Skeletal muscle tissue (tissue), 4 donors: Measurements from ENCODE around the gene JAG2. TPM values are rescaled to one million over a fixed set of nuclear protein-coding genes. Genes with fewer than 3 reads are reported as not detected.

Experiments used
- H3K27ac ChIP-seq: one replicate; pipeline ENCODE4 v1.7.0; 2013; ENCODE audit warnings: mild to moderate bottlenecking, low read depth, low read length, inconsistent platforms
- H3K27me3 ChIP-seq, 3 donors: one replicate each; pipeline ENCODE4 v1.7.0; 2013; ENCODE audit warnings: low read length in 3 of 3; ENCODE audit not compliant: control insufficient read depth in 3 of 3, insufficient read depth in 3 of 3
- H3K36me3 ChIP-seq, 3 donors: one replicate each; pipeline ENCODE4 v1.7.0; 2013; ENCODE audit warnings: low read length in 3 of 3; ENCODE audit not compliant: control insufficient read depth in 3 of 3, insufficient read depth in 3 of 3
- H3K4me1 ChIP-seq, 3 donors: one replicate each; pipeline ENCODE4 v1.7.0; 2013; ENCODE audit warnings: low read length in 3 of 3, mild to moderate bottlenecking in 3 of 3; ENCODE audit not compliant: control insufficient read depth in 3 of 3, insufficient read depth in 3 of 3
- H3K4me3 ChIP-seq, 3 donors: one replicate each; pipeline ENCODE4 v1.7.0; 2013; ENCODE audit warnings: low read length in 3 of 3
- H3K9ac ChIP-seq, 3 donors: one replicate each; pipeline ENCODE4 v1.7.0; 2013; ENCODE audit warnings: low read length in 3 of 3, mild to moderate bottlenecking in 3 of 3, moderate library complexity in 2 of 3, low read depth in 1 of 3
- H3K9me3 ChIP-seq, 3 donors: one replicate each; pipeline ENCODE4 v1.7.0; 2013; ENCODE audit warnings: low read length in 3 of 3; ENCODE audit not compliant: control insufficient read depth in 3 of 3
- total RNA-seq: library from RNA; depleted of rRNA; stranded (reverse); fragments of >200 nt; gene quantifications from one replicate; pipeline ENCODE4 v1.2.3, GENCODE V29; 2014
- donor health status: Osteomylitis.

The JAG2 gene
- total RNA-seq, 1 donor from 2014 or later: 33.9 TPM

- no peak overlapping the region for H3K4me3 ChIP-seq
- no peak overlapping the region for H3K9ac ChIP-seq
- peaks cover 1 to 6% (median 5%) of the 10 kb centered on the region in 3 donors for H3K9me3 ChIP-seq
- H3K4me1 ChIP-seq: no peaks in the 10 kb centered on the region
- H3K36me3 ChIP-seq: peaks cover 8 to 10% (median 9%) of the 10 kb centered on the region in 3 donors
- no peak overlapping the region for H3K27ac ChIP-seq
- no peaks in the 10 kb centered on the region for H3K27me3 ChIP-seq
These were observed 32.7 kb downstream of the JAG2 start for GRCh38 chr14:105135700-105136395.

GRCh38 chr14:105132921-105133654, 35.5 kb downstream of the JAG2 start:
- no peak overlapping the region for H3K9ac ChIP-seq
- no peaks in the 10 kb centered on the region for H3K4me1 ChIP-seq
- H3K9me3 ChIP-seq: peaks cover 0 to 3% (median 0%) of the 10 kb centered on the region in 3 donors
- no peak overlapping the region for H3K4me3 ChIP-seq
- H3K27me3 ChIP-seq: peaks cover 0 to 4% (median 0%) of the 10 kb centered on the region in 3 donors
- H3K27ac ChIP-seq: no peak overlapping the region
- no peaks in the 10 kb centered on the region for H3K36me3 ChIP-seq

- no peak overlapping the region for H3K9ac ChIP-seq
- H3K4me1 ChIP-seq: no peaks in the 10 kb centered on the region
- no peak overlapping the region for H3K4me3 ChIP-seq
- peaks cover 0 to 3% (median 0%) of the 10 kb centered on the region in 3 donors for H3K9me3 ChIP-seq
- H3K27me3 ChIP-seq: peaks cover 6 to 8% (median 8%) of the 10 kb centered on the region in 3 donors
- no peak overlapping the region for H3K27ac ChIP-seq
- no peaks in the 10 kb centered on the region for H3K36me3 ChIP-seq
These were observed 37.3 kb downstream of the JAG2 start for GRCh38 chr14:105131241-105131640.

GRCh38 chr14:105128059-105128458, 40.5 kb downstream of the JAG2 start:
- H3K36me3 ChIP-seq: no peaks in the 10 kb centered on the region
- no peak overlapping the region for H3K4me3 ChIP-seq
- H3K9ac ChIP-seq: no peak overlapping the region

GRCh38 chr14:105126981-105127329, 41.6 kb downstream of the JAG2 start:
- H3K9me3 ChIP-seq: peaks cover 3 to 11% (median 3%) of the 10 kb centered on the region in 3 donors
- H3K36me3 ChIP-seq: no peaks in the 10 kb centered on the region
- no peak overlapping the region for H3K9ac ChIP-seq
- H3K4me1 ChIP-seq: no peaks in the 10 kb centered on the region
- peaks cover 21 to 24% (median 23%) of the 10 kb centered on the region in 3 donors for H3K27me3 ChIP-seq
- no peak overlapping the region for H3K4me3 ChIP-seq
- no peak overlapping the region for H3K27ac ChIP-seq

More at GRCh38 chr14:105128059-105128458, 40.5 kb downstream of the JAG2 start:
- Histone ChIP-seq H3K4me1 (no peaks in the 10 kb centered on the region), H3K27me3 (peaks cover 21 to 24% (median 23%) of the 10 kb centered on the region in 3 donors), H3K27ac (no peak overlapping the region), H3K9me3 (peaks cover 0 to 3% (median 0%) of the 10 kb centered on the region in 3 donors)

GRCh38 chr14:105126126-105126980, 42.2 kb downstream of the JAG2 start:
- H3K4me1 ChIP-seq: no peaks in the 10 kb centered on the region
- H3K9me3 ChIP-seq: peaks cover 5 to 13% (median 7%) of the 10 kb centered on the region in 3 donors
- H3K36me3 ChIP-seq: no peaks in the 10 kb centered on the region
- no peak overlapping the region for H3K4me3 ChIP-seq
- H3K27ac ChIP-seq: no peak overlapping the region
- H3K9ac ChIP-seq: no peak overlapping the region
- H3K27me3 ChIP-seq: peaks cover 21 to 24% (median 23%) of the 10 kb centered on the region in 3 donors

GRCh38 chr14:105124823-105125222, 43.8 kb downstream of the JAG2 start:
- Histone ChIP-seq H3K9me3 (peaks cover 8 to 17% (median 10%) of the 10 kb centered on the region in 3 donors), H3K4me3 (no peak overlapping the region), H3K36me3 (no peaks in the 10 kb centered on the region), H3K27me3 (peaks cover 21 to 27% (median 23%) of the 10 kb centered on the region in 3 donors), H3K27ac (no peak overlapping the region), H3K4me1 (no peaks in the 10 kb centered on the region), H3K9ac (no peak overlapping the region)

GRCh38 chr14:105123981-105124765, 44.4 kb downstream of the JAG2 start:
- H3K4me1 ChIP-seq: no peaks in the 10 kb centered on the region
- no peak overlapping the region for H3K27ac ChIP-seq
- no peaks in the 10 kb centered on the region for H3K36me3 ChIP-seq
- H3K4me3 ChIP-seq: no peak overlapping the region
- H3K27me3 ChIP-seq: peaks cover 19 to 32% (median 26%) of the 10 kb centered on the region in 3 donors
- H3K9ac ChIP-seq: no peak overlapping the region
- H3K9me3 ChIP-seq: peaks cover 8 to 17% (median 10%) of the 10 kb centered on the region in 3 donors

GRCh38 chr14:105123064-105123665, 45.4 kb downstream of the JAG2 start:
- Histone ChIP-seq H3K4me3 (no peak overlapping the region), H3K4me1 (no peaks in the 10 kb centered on the region), H3K9me3 (peaks cover 8 to 17% (median 10%) of the 10 kb centered on the region in 3 donors), H3K36me3 (no peaks in the 10 kb centered on the region), H3K27ac (no peak overlapping the region), H3K9ac (no peak overlapping the region), H3K27me3 (peaks cover 18 to 34% (median 28%) of the 10 kb centered on the region in 3 donors)
